Measurements from ENCODE around the gene EHBP1.

EHBP1 gene

DNA sequence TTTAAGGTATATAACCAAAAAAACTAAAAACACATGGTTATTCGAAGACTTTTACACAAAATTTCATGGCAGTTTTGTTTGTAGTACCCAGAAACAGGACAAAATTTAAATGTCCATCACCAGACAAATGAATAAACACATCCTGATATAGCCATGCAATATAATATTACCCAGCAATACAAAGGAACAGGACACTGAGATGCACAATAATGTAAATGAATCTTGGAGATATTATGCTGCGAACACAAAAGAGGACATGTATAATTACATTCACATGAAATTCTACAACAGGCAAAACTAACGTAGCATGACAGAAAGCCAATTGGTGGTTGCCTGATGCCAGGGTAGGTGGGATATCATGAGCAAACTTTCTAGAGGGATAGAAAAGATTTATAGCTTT lies 252.7 kb downstream of the EHBP1 start:
- H3K36me3 ChIP-seq (ENCODE audit: control insufficient read depth in 2 of 2, insufficient read depth in 1 of 2, low read length in 2 of 2): no peaks in the 10 kb centered on the region; a peak in 2 of 3 replicates
- POLR2A ChIA-PET: no interaction called here
- no peaks in the 10 kb centered on the region for H3K4me1 ChIP-seq (ENCODE audit: control insufficient read depth, insufficient read depth, low read length)
- CTCF ChIA-PET: interaction anchor here (0.9 kb wide), 1 partner anchor 467 kb away, joined by 3 read pairs; no protein-coding TSS in a partner anchor
- no peak overlapping the region for H3K4me3 ChIP-seq (ENCODE audit: low read depth, low read length)
- TF ChIP-seq OSR2 (tag by site-specific recombination; IDR thresholded peaks at IDR 0.05) (no peak), ZFHX2 (tag by site-specific recombination; conservative IDR thresholded peaks at IDR 0.05) (no peak), ZBTB17 (tag by site-specific recombination; IDR thresholded peaks at IDR 0.05) (no peak), ZNF133 (tag by site-specific recombination; IDR thresholded peaks at IDR 0.05) (no peak), HOXC10 (CRISPR knock-in tag; IDR thresholded peaks at IDR 0.05) (no peak), SCRT2 (tag by site-specific recombination; IDR thresholded peaks at IDR 0.05) (no peak), KLF17 (tag by site-specific recombination; IDR thresholded peaks at IDR 0.05) (no peak), ZNF350 (tag by site-specific recombination; IDR thresholded peaks at IDR 0.05) (no peak), TRIM28 (IDR thresholded peaks at IDR 0.05; ENCODE audit: borderline replicate concordance, low read length) (no peak), SETDB1 (IDR thresholded peaks at IDR 0.05; ENCODE audit: insufficient read length, low read length) (no peak)
- TF ChIP-seq, protein P1, sequence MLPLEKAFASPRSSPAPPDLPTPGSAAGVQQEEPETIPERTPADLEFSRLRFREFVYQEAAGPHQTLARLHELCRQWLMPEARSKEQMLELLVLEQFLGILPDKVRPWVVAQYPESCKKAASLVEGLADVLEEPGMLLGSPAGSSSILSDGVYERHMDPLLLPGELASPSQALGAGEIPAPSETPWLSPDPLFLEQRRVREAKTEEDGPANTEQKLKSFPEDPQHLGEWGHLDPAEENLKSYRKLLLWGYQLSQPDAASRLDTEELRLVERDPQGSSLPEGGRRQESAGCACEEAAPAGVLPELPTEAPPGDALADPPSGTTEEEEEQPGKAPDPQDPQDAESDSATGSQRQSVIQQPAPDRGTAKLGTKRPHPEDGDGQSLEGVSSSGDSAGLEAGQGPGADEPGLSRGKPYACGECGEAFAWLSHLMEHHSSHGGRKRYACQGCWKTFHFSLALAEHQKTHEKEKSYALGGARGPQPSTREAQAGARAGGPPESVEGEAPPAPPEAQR (tag by site-specific recombination; IDR thresholded peaks at IDR 0.05): no peak
- no peaks in the 10 kb centered on the region for H3K9me3 ChIP-seq (ENCODE audit: control insufficient read depth, insufficient read depth, low read depth, low read length)
- no peak overlapping the region for H3K27ac ChIP-seq (ENCODE audit: extremely low read depth, low read depth, low read length)

DNA sequence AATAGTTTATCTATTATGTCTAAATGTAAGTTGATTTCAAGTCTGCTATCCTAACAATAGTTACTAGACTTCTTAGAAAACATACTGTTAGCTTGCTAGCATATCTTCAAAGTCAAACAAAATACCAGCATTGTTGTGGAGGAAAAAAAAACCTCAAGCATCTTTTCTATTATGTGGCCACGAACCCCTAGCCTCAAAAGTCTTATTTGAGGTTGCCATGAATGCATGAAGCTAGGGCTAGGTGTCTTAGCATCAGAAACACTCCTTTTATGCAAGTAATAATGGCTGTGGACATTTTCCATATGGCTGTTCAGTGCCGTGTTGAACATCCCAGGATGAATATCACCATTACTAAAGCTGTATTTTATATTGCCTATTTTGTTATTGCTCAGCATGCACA lies 258.5 kb downstream of the EHBP1 start:
- POLR2A ChIA-PET: interaction anchor here (1.0 to 1.1 kb wide), 2 partner anchors 29 to 86 kb away, joined by 3 read pairs; partner anchors contain the start of gene OTX1
- CTCF ChIA-PET: no interaction called here
- no peak for TF ChIP-seq HIC1 (tag by site-specific recombination; IDR thresholded peaks at IDR 0.05)
- no peak for TF ChIP-seq ZNF214 (tag by site-specific recombination; IDR thresholded peaks at IDR 0.05; ENCODE audit: borderline replicate concordance)
- TF ChIP-seq, protein P2, sequence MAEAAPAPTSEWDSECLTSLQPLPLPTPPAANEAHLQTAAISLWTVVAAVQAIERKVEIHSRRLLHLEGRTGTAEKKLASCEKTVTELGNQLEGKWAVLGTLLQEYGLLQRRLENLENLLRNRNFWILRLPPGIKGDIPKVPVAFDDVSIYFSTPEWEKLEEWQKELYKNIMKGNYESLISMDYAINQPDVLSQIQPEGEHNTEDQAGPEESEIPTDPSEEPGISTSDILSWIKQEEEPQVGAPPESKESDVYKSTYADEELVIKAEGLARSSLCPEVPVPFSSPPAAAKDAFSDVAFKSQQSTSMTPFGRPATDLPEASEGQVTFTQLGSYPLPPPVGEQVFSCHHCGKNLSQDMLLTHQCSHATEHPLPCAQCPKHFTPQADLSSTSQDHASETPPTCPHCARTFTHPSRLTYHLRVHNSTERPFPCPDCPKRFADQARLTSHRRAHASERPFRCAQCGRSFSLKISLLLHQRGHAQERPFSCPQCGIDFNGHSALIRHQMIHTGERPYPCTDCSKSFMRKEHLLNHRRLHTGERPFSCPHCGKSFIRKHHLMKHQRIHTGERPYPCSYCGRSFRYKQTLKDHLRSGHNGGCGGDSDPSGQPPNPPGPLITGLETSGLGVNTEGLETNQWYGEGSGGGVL (tag by site-specific recombination; IDR thresholded peaks at IDR 0.05): no peak
- no peak for TF ChIP-seq ZNF544 (tag by site-specific recombination; IDR thresholded peaks at IDR 0.05)
- TF ChIP-seq ZNF175 (tag by site-specific recombination; IDR thresholded peaks at IDR 0.05): no peak
- no peak for TF ChIP-seq ZNF623 (tag by site-specific recombination; IDR thresholded peaks at IDR 0.05)
- no peak for TF ChIP-seq ZBTB8A (tag by site-specific recombination; IDR thresholded peaks at IDR 0.05)
- TF ChIP-seq, protein P3, sequence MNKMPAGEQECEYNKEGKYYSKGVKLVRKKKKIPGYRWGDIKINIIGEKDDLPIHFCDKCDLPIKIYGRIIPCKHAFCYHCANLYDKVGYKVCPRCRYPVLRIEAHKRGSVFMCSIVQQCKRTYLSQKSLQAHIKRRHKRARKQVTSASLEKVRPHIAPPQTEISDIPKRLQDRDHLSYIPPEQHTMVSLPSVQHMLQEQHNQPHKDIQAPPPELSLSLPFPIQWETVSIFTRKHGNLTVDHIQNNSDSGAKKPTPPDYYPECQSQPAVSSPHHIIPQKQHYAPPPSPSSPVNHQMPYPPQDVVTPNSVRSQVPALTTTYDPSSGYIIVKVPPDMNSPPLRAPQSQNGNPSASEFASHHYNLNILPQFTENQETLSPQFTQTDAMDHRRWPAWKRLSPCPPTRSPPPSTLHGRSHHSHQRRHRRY (tag by site-specific recombination; IDR thresholded peaks at IDR 0.05): no peak
- no peak for TF ChIP-seq ZNF10 (tag by site-specific recombination; IDR thresholded peaks at IDR 0.05)
- TF ChIP-seq ZNF747 (tag by site-specific recombination; IDR thresholded peaks at IDR 0.05): no peak
- no peak for TF ChIP-seq ZIC2 (tag by site-specific recombination; IDR thresholded peaks at IDR 0.05)
- TF ChIP-seq ZBTB44 (tag by site-specific recombination; IDR thresholded peaks at IDR 0.05): no peak
- no peak for TF ChIP-seq ZNF155 (tag by site-specific recombination; IDR thresholded peaks at IDR 0.05)
- TF ChIP-seq ZFP69B (tag by site-specific recombination; IDR thresholded peaks at IDR 0.05): no peak

More for the DNA sequence above, 258.5 kb downstream of the EHBP1 start:
- Histone ChIP-seq H3K36me3 (ENCODE audit: control insufficient read depth in 2 of 2, insufficient read depth in 1 of 2, low read length in 2 of 2) (no peaks in the 10 kb centered on the region), H3K4me3 (ENCODE audit: low read depth, low read length) (no peak overlapping the region), H3K9me3 (ENCODE audit: control insufficient read depth, insufficient read depth, low read depth, low read length) (no peaks in the 10 kb centered on the region), H3K4me1 (ENCODE audit: control insufficient read depth, insufficient read depth, low read length) (no peaks in the 10 kb centered on the region), H3K27ac (ENCODE audit: extremely low read depth, low read depth, low read length) (no peak overlapping the region)
